IPS DF 6.9 (cell line): ENCODE results near the gene LBX2.

Experiments used
- DNase-seq: peaks from one replicate; pipeline ENCODE4 v3.0.0-alpha.2; 2013; ENCODE audit warnings: low read depth, low spot score
- H3K27ac ChIP-seq: one replicate; pipeline ENCODE4 v1.5.1; 2013; ENCODE audit warnings: low read length, control low read depth
- H3K27me3 ChIP-seq: 2 replicates; pipeline ENCODE4 v1.6.1; 2013; ENCODE audit warnings: mild to moderate bottlenecking, low read length; ENCODE audit not compliant: control insufficient read depth, insufficient read depth
- H3K36me3 ChIP-seq: 2 replicates; pipeline ENCODE4 v1.6.1; 2013; ENCODE audit warnings: low read length; ENCODE audit not compliant: control insufficient read depth, insufficient read depth
- H3K4me1 ChIP-seq: 2 replicates; pipeline ENCODE4 v1.6.1; 2013; ENCODE audit warnings: low read length; ENCODE audit not compliant: control insufficient read depth, insufficient read depth
- H3K4me3 ChIP-seq: 2 replicates; pipeline ENCODE4 v1.5.1; 2013; ENCODE audit warnings: mild to moderate bottlenecking, low read length
- H3K9me3 ChIP-seq: 2 replicates; pipeline ENCODE4 v1.6.1; 2013; ENCODE audit warnings: low read length, inconsistent platforms; ENCODE audit not compliant: control insufficient read depth, insufficient read depth
- WGBS: extraction: QIAGEN DNeasy Blood & Tissue Kit; methylation state at CpG from one replicate; pipeline ENCODE4 v1.1.7; 2013; ENCODE audit warnings: mixed read lengths, missing lambda C conversion rate; ENCODE audit not compliant: insufficient read length, insufficient coverage; 5-methylcytosine and 5-hydroxymethylcytosine counted together

The LBX2 gene

DNA sequence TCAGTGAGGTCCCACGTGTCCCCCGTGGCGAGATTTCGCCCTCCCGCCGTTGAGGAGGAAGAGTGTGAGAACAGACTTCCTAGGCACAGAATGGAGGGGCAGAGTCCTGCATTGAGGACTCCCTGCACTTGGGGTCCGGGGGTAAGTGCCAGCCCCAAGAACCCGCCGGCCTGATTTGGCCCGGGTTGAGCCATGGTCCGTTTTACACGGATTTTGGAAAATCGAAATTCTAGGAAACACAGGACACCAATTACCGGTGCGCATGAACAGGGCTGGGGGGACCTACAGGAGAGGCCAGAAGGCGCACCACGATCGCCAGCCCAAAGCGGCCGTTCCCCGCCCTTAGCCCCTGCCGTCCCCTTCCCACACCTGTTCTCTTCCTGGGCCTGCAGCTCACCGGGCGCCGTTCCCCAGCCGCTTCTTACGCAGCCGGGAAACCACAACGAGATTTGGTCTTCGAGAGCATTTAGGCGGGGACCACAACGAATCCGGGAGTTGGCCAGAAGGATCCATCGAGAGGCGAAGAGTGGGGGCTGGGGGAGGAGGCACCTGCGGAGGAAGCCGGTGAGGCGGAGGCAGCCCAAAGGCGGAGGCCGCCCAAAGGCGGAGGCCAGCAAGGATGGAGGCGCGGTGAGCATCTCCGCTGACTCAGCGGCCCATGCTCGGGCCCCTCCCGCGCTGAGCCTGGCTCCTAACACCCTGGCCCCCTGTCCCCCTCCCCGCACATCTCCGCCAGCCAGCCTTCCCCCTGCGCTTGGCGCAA is 14.4 kb upstream of the LBX2 start:
- peaks cover 80% of the 10 kb centered on the region for H3K27me3 ChIP-seq
- H3K4me1 ChIP-seq = peaks cover 9% of the 10 kb centered on the region
- peak overlapping the region; percentile 16; the same call in 1 of the 2 replicates for H3K4me3 ChIP-seq
- no CpG with 5 or more reads among the region's 52 CpGs for WGBS
- H3K27ac ChIP-seq = no peak overlapping the region
- H3K9me3 ChIP-seq = no peaks in the 10 kb centered on the region
- H3K36me3 ChIP-seq = no peaks in the 10 kb centered on the region
- DNase-seq = no peak

DNA sequence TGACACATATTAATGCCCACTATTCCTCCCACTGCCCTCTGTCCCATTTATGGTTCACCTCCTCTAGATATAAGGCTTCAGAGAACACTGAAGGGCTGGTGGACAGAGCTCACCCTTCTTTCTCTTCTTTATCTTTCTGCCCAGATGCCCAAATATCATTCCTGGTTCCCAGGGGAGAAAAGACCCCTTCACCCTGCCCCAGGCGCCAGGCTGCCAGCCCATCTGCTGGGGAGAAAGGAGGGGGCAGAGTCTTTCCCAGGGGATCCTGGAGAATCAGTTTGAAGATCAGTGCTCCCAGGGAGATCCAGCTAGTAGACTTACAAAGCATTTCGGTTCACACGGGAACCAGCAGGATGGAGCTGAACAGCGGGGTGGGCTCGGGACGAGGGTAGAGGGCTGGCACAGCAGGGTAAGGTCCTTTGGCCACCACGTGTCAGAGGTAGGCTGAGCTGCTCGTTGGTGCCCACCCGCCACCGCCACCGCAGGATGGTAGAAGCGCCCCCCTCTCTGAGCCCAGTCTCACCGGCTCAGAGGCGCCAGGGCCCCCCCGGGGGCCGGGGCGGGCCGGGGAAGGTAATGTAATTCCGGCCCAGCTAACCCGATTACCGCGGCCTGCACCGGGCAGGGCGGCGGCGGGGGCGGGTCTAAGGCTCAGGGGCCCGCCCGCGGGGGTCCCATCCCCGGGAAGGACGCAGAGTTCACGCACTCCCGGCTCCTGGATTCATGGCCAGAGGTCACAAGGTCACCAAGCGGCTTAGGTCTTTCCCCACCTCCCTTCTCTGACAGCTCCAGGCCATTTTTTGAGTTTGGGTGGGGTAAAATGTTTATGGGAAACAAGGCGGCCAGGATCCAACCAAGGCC is 13.6 kb upstream of the LBX2 start:
- Histone ChIP-seq H3K9me3 (no peaks in the 10 kb centered on the region), H3K27ac (no peak overlapping the region), H3K27me3 (peaks cover 79% of the 10 kb centered on the region), H3K36me3 (no peaks in the 10 kb centered on the region), H3K4me3 (peak overlapping the region; percentile 7; the same call in 1 of the 2 replicates), H3K4me1 (peaks cover 9% of the 10 kb centered on the region)
- no peak for DNase-seq
- WGBS = no CpG with 5 or more reads among the region's 36 CpGs

DNA sequence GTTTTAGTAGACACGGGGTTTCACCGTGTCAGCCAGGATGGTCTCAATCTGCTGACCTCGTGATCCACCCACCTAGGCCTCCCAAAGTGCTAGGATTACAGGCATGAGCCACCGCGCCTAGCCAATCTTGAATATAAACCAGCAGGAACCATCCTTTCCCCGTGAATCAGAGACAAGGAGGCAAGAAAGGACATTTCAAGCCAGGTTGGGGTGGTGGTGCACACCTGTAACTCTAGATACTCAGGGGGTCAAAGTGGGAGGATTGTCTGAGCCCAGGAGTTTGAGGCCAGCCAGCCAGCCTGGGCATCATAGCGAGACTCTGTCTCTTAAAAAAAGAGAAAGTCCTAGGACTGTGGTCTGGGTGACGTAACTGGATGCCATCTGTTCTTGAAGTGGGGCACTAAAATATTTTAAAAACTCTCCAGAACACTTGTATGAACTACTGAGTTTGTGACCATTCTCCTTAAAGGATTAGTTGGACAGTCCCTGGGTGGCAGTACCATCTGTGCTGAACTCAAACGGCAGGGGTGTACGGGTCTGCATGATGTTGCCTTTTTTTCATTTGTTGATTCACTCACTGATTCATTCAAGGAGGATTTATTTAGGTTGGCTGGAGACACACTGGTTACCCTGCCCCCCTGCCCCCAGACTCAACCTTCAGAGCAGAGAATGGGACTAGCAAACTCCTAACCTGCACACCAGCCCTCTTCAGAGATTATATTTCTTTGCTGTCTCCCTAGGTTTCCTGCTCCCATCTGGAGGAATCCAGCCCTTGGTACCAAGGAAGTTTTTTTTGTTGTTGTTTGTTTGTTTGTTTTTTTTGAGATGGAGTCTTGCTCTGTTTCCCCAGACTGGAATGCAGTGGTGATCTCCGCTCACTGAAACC is 11.9 kb upstream of the LBX2 start:
- no peaks in the 10 kb centered on the region for H3K9me3 ChIP-seq
- no peak overlapping the region for H3K4me3 ChIP-seq
- no peak overlapping the region for H3K27ac ChIP-seq
- H3K27me3 ChIP-seq = peaks cover 65% of the 10 kb centered on the region
- WGBS = no CpG with 5 or more reads among the region's 11 CpGs
- H3K4me1 ChIP-seq = peaks cover 13% of the 10 kb centered on the region
- H3K36me3 ChIP-seq = no peaks in the 10 kb centered on the region
- DNase-seq = no peak

DNA sequence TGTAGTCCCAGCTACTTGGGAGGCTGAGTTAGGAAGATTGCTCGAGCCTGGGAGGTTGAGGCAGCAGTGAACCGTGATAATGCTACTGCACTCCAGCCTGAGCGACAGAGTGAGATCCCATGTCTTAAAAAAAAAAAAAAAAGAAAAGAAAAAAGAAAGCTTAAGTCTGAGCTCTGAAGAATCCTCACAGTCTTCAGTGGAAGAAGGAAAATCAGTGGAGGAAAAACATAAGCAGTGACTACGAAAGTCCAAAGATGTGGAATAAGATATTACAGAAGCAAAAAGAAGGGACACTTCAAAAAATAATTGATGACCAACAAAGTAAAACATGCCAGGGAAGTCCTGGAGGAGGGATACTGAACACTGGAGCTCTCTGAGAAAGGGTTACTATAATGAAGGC is 10.9 kb upstream of the LBX2 start:
- H3K9me3 ChIP-seq = no peaks in the 10 kb centered on the region
- DNase-seq = no peak
- H3K27me3 ChIP-seq = peaks cover 56% of the 10 kb centered on the region
- no peak overlapping the region for H3K27ac ChIP-seq
- no peak overlapping the region for H3K4me3 ChIP-seq
- no peaks in the 10 kb centered on the region for H3K36me3 ChIP-seq
- WGBS = no CpG with 5 or more reads among the region's 4 CpGs
- peaks cover 7% of the 10 kb centered on the region for H3K4me1 ChIP-seq

DNA sequence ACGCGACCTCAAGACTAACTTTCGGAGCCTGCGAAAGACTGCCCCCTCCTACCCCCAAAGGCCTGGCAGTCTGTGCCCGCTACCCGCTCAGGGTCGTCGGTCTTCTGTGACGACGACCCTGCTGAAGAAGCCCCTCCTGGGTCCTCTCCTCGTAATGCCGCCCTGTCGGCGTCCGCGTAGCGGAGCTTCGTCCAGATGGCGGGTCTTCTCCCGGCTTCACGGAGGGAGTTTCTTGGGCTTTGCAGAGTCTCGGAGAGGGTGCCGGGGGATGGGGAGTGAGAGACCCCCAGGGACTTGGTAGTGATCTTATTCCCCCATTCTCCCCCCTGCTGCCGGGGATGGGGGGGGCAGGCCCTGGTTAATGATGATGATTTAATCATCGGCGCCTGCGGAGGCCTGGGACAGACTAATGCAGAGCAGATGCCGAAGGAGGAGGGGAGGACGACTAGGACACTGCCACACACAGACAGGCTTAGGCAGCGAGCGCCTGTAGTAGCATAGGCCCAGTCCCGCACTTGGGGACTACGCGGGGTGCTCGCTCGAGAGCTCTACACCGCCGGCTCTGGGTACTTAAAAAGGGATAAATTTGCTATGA is 8.6 kb upstream of the LBX2 start:
- Histone ChIP-seq H3K4me3 (peak overlapping the region; percentile 67), H3K4me1 (peaks cover 5% of the 10 kb centered on the region), H3K27me3 (peaks cover 52% of the 10 kb centered on the region), H3K9me3 (no peaks in the 10 kb centered on the region), H3K36me3 (no peaks in the 10 kb centered on the region), H3K27ac (no peak overlapping the region)
- no CpG with 5 or more reads among the region's 38 CpGs for WGBS
- DNase-seq = no peak

DNA sequence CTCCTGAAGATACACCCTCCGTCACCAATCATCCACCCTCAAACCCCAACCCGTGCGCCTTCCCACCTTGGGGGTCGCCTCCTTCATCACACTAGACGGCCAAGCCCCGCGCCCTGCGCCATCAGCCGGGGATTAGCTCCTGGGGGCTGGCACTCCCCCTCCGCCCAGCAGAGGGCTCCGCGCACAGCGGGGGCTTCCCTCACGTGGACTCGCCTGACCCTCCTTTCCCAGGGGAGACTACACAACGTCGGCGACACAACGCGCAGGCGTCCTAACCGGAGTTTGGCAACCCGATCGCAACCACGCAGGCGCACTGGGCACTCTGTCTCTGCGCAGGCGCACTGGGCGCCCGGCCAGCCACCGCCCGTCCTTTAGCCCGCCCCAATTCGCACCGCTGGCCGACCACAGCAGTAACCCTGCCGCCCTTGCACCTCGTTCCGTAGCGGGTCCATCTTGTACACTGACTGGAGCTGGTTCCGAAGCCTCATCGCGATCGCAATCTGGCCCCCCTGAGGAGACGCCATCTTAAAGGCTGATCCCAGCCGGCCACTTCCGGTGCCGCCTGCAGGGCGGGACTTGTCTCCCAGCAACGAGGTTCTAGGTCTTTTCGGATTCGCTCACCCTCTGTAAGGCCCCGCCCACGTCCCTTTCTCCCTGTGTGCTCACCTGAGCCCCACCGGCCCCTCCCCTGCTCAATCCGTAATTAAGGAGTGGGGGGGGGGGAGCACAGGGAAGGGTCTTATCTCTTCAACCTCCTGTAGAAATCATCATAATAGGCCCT is 7.9 kb upstream of the LBX2 start, which contains the start of gene PCGF1:
TSS of gene PCGF1 (minus strand) at position 551 of the 781 bp plus-strand sequence. CDS start at position 524, 27 bp downstream.
- no peak within 1 kb of the TSS for H3K27ac ChIP-seq
- peak within 1 kb of the TSS; percentile 67 for H3K4me3 ChIP-seq
- peak; percentile 97 for DNase-seq
- H3K27me3 ChIP-seq = peaks cover 54% of the 10 kb centered on the region
- no peaks in the 10 kb centered on the region for H3K9me3 ChIP-seq
- H3K36me3 ChIP-seq = no peaks in the 10 kb centered on the region
- peaks cover 3% of the 10 kb centered on the region; the same call in 1 of the 2 replicates for H3K4me1 ChIP-seq
- no CpG with 5 or more reads among the region's 56 CpGs for WGBS

DNA sequence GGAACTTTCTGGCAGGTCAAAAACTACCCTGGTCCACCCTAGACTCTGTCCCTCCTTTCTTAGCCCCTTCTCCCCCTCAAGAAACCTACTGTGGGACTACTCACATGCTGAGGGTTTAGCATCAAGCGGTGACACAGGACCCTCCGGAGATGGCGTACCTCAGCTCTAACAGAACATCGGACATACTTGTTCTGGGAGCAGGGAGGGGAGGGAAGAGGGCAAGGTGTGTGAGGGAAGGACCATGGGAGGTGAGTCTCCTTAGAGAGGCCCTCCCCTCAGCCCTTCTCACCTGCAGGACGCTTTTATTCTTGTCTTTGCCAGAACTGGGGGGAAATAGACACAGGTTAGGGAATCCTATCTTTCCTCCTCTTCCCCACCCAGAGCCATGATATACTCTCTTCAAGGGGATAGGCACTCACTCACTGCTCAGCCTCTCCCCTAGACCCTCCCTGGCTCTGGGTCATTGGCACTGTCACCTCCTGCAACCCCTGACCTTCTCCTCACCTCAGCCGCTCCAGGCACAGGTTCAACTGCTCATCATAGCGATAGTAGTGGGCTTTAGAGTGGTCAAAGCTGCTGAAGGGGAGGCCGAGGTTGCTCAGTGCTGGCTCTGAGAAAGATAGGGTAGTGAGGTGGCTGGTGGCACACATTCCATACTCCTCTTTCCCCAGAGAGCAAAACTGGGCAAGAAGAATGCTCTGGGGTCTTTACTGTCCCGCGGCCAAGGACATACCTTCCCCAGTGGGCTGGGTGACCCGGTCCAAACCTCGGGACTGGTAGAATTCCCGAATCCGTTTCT is 6.2 kb upstream of the LBX2 start:
- H3K27ac ChIP-seq = no peak overlapping the region
- DNase-seq = no peak
- H3K4me3 ChIP-seq = no peak overlapping the region
- no CpG with 5 or more reads among the region's 14 CpGs for WGBS
- peaks cover 57% of the 10 kb centered on the region for H3K27me3 ChIP-seq
- no peaks in the 10 kb centered on the region for H3K36me3 ChIP-seq
- peaks cover 5% of the 10 kb centered on the region; the same call in 1 of the 2 replicates for H3K4me1 ChIP-seq
- no peaks in the 10 kb centered on the region for H3K9me3 ChIP-seq

DNA sequence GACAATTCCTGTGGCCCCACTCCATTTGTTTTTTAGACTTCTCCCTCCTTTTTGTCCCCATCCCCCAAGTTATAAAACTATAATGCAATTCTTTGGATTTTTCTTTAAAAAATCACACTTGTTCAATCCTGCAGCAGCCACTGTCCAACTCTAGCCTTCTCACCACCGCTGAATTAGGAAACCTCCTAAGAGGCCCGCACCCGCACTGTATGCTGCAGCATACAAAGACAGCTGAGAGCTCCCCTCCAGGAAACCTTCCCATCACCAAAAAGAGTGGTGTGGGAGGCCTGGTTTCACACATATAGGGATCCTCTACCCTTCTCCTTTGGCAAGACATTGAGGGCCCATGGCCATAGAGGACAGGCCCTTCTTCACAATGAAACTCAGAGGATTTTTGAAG is 5.2 kb upstream of the LBX2 start:
- Histone ChIP-seq H3K27me3 (peaks cover 57% of the 10 kb centered on the region), H3K27ac (no peak overlapping the region), H3K36me3 (no peaks in the 10 kb centered on the region), H3K4me3 (no peak overlapping the region), H3K9me3 (no peaks in the 10 kb centered on the region), H3K4me1 (peaks cover 5% of the 10 kb centered on the region; the same call in 1 of the 2 replicates)
- no CpG with 5 or more reads among the region's 3 CpGs for WGBS
- DNase-seq = no peak
